Sigmoid colon (tissue), 4 donors: ENCODE data around the gene MTM1.

ENCODE experiments used
- EP300 ChIP-seq, 4 donors: sonication (generic); formaldehyde crosslinking; IDR thresholded peaks; one replicate each; pipeline ENCODE4 v1.6.1; 2017; ENCODE audit warnings: antibody characterized with exemption in 4 of 4
- TF ChIP-seq, protein P1 (sequence below), 4 experiments: fragments of 450-650 bp in 3 of 4; fragments of 200-600 bp in 1 of 4; IDR thresholded peaks; one replicate each; pipeline ENCODE4 v1.5.1; 2016 to 2019; ENCODE audit warnings: antibody characterized with exemption in 4 of 4, mild to moderate bottlenecking in 3 of 4, moderate library complexity in 2 of 4

DNA sequence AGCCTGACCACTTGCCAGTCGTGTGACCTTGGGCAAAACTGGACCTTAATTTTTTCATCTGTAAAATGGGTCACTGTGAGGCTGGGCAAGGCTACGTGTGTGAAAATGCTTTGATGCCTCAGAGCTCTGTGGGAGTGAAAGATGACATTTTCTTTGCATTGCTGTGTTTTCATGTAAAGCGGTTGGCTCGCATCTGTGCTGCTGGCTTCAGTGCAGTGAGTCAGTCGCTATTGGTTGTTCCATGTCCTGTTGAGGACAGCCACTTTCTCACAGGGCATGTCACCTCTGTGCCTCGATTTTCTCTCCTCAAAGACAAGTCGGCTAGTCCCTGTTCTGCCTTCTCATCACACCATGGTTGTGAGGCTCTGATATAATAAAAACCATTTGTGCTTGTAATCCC lies 129.2 kb downstream of the MTM1 start:
- no peak for TF ChIP-seq EP300 (IDR thresholded peaks at IDR 0.05)
- TF ChIP-seq, protein P1, sequence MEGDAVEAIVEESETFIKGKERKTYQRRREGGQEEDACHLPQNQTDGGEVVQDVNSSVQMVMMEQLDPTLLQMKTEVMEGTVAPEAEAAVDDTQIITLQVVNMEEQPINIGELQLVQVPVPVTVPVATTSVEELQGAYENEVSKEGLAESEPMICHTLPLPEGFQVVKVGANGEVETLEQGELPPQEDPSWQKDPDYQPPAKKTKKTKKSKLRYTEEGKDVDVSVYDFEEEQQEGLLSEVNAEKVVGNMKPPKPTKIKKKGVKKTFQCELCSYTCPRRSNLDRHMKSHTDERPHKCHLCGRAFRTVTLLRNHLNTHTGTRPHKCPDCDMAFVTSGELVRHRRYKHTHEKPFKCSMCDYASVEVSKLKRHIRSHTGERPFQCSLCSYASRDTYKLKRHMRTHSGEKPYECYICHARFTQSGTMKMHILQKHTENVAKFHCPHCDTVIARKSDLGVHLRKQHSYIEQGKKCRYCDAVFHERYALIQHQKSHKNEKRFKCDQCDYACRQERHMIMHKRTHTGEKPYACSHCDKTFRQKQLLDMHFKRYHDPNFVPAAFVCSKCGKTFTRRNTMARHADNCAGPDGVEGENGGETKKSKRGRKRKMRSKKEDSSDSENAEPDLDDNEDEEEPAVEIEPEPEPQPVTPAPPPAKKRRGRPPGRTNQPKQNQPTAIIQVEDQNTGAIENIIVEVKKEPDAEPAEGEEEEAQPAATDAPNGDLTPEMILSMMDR (IDR thresholded peaks at IDR 0.05), result no peak
